ENCODE measurements around the gene OR4N2.
"Not testable (repeated sequence)": the region's sequence is repeated elsewhere in the genome, so short reads cannot be mapped to it uniquely, and the experiment has no call there.

Gene OR4N2

DNA sequence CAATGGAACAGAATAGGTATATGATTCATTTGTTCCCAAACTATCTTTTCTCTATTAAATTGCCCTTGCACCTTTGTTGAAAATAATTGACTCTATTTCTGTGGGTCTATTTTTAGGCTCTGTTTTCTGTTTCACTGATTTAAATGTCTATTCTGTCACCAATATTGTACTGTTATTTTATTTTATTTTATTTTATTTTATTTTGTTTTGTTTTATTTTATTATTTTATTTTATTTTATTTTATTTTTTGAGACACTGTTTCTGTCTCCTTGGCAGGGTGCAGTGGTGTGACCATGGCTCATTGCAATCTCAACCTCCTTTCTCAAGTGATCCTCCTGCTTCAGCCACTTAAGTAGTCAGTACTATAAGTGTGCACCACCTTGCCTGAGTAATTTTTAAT is 34.9 kb downstream of the OR4N2 start:
- DNase-seq: no peak

DNA sequence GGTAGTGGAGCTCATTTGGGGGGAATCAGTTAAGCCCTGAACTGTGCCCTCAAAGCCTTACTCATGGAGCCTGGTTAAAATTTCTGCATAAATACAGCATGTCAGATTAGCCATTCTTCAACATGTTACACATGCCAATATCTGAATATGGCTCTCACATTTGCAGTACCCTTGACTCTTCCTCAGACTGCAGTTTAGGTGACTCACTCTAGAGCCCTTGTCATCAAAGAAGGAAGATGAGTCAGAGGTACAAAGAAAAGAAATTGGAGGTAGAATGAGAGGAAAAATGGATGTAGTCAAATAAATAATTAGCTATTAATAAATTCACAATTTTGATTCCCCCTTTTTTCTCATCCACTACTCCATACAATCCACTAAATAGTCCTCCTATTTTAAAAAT is 47.8 kb downstream of the OR4N2 start:
- DNase-seq: no peak

DNA sequence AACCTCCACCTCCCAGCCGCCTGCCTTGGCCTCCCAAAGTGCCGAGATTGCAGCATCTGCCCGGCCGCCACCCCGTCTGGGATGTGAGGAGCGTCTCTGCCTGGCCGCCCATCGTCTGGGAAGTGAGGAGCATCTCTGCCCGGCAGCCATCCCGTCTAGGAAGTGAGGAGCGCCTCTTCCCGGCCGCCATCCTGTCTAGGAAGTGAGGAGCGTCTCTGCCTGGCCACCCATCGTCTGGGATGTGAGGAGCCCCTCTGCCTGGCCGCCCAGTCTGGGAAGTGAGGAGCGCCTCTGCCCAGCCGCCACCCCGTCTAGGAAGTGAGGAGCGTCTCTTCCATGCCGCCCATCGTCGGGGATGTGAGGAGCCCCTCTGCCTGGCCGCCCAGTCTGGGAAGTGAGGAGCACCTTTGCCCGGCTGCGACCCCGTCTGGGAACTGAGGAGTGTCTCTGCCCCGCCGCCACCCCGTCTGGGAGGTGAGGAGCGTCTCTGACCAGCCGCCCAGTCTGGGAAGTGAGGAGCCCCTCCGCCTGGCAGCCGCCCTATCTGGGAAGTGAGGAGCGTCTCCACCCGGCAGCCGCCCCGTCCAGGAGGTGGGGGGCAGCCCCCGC is 62.6 kb downstream of the OR4N2 start:
- not testable (repeated sequence) for DNase-seq

DNA sequence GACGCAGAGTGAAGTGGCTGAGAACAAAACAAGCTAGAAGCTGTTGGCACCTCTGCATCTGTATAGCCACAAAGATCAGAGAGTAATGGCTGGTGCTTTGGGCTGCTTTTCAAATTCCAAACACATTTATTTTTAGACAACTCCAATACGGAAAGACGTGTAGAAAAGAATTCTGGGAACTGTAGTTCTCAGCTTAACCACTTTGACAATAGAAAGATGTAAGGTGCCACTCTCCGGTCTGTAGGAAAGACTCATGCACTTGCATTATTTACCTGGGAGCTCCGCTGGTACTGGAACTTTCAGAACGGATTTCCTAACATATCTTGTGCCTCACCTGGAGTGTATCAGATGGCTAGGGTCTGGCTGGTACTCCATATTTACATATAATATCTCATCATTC is 69.6 kb downstream of the OR4N2 start:
- DNase-seq: no peak

DNA sequence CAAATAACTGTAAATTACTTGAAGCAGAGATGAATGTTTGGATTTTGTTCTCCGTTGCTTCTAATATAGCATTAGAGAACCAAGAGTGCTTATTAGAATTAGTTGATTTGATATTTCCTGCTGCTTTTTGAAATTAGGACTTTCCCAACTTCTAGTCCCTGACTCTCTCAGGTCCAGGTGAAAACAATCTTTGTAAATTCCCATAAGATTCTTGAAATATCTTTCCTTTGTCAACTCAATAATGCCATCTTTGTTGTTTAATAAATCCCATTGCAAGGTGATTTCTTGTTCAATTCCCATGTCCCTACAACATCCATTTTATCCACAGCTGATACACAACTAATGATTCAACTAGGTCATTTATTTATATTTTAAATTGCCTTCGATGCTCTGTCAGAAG is 71.3 kb downstream of the OR4N2 start, which contains the start of gene OR4K2:
OR4K2 (plus strand) TSS at position 301 of the 400 bp plus-strand sequence. CDS start 1,126 bp downstream, outside the sequence.
- no peak for DNase-seq

DNA sequence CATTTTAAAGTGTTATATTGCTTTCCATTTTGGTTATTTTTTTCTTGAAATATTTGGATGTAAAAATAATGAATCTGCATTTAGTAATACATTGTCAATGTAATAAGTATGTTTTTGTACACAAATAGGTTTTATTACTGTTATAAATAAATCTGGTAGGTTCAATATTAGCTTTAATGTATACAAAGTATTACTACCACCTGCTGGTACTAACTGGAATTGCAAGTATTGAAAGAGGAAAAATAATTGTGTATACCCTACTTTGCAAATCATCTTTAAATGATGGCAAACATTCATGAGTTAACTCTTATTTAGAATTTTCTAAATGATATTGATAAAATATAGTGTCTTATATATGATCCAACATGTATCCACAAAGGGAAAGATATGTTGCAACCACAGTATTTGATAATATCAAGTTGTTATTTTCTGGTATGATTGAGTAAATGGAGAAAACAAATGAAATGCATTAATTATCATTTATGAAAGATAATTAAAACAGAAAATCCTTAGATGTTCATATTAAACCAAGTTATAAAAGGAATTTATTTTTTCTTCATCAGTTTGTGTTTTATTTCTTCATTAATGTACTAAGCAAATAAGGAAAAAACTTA is 74.6 kb downstream of the OR4N2 start:
- DNase-seq: no peak
